GM12874 (cell line): ENCODE results near the gene RCAN1.

Experiments used
- CTCF ChIP-seq: IDR thresholded peaks from 2 replicates; pipeline ENCODE4 v1.5.1; 2011; ENCODE audit warnings: low read depth, mild to moderate bottlenecking, control low read depth, low read length, moderate library complexity; ENCODE audit not compliant: insufficient read depth

Gene RCAN1

GRCh38 chr21:34513129-34513675, 101.7 kb downstream of the RCAN1 start:
- TF ChIP-seq CTCF = no peak

- no peak for TF ChIP-seq CTCF
Measured at GRCh38 chr21:34511787-34512455, 103.0 kb downstream of the RCAN1 start, which contains the start of gene KCNE1. KCNE1 (minus strand) TSS chr21:34512210; CDS start chr21:34449634, 62,576 bp downstream.

GRCh38 chr21:34511181-34511580, 103.7 kb downstream of the RCAN1 start:
- no peak for TF ChIP-seq CTCF

- peak; percentile 91 for TF ChIP-seq CTCF
Measured at GRCh38 chr21:34510148-34511142, 104.5 kb downstream of the RCAN1 start.

- TF ChIP-seq CTCF = peak; percentile 43
Measured at GRCh38 chr21:34509151-34509550, 105.8 kb downstream of the RCAN1 start.

- TF ChIP-seq CTCF = no peak
Measured at GRCh38 chr21:34504595-34504994, 110.3 kb downstream of the RCAN1 start.

GRCh38 chr21:34502480-34503106, 112.3 kb downstream of the RCAN1 start:
- no peak for TF ChIP-seq CTCF
